Endodermal cell (in vitro differentiated cells): ENCODE results near the gene ARL2BP. TPM values are rescaled to one million over a fixed set of nuclear protein-coding genes. Genes with fewer than 3 reads are reported as not detected.

ENCODE experiments used
- DNase-seq: peaks from one replicate; pipeline ENCODE4 v3.0.0-alpha.2; 2017
- H3K27ac ChIP-seq: 2 replicates; pipeline ENCODE4 v1.5.1; 2013; ENCODE audit warnings: mild to moderate bottlenecking, low read depth, low read length, moderate library complexity
- H3K27me3 ChIP-seq: 2 replicates; pipeline ENCODE4 v1.6.1; 2013; ENCODE audit warnings: mild to moderate bottlenecking, low read length, moderate library complexity; ENCODE audit not compliant: insufficient read depth, control insufficient read depth, poor library complexity, severe bottlenecking
- H3K36me3 ChIP-seq: 2 replicates; pipeline ENCODE4 v1.7.0; 2013; ENCODE audit warnings: mild to moderate bottlenecking, low read length, moderate library complexity; ENCODE audit not compliant: control insufficient read depth, insufficient read depth
- H3K4me1 ChIP-seq: one replicate; pipeline ENCODE4 v1.7.0; 2013; ENCODE audit warnings: low read length; ENCODE audit not compliant: control insufficient read depth, insufficient read depth
- H3K4me3 ChIP-seq: 2 replicates; pipeline ENCODE4 v1.5.1; 2013; ENCODE audit warnings: mild to moderate bottlenecking, low read length, moderate library complexity
- H3K9ac ChIP-seq: 2 replicates; pipeline ENCODE4 v1.6.1; 2013; ENCODE audit warnings: mild to moderate bottlenecking, low read length, moderate library complexity; ENCODE audit not compliant: poor library complexity, severe bottlenecking; ENCODE audit errors: extremely low read depth
- H3K9me3 ChIP-seq: 2 replicates; pipeline ENCODE4 v1.6.1; 2013; ENCODE audit warnings: mild to moderate bottlenecking, low read length, moderate library complexity; ENCODE audit not compliant: control insufficient read depth
- H3K27ac Mint-ChIP-seq: 2 replicates; pipeline ENCODE4 v1.8.0; 2020; ENCODE audit warnings: mixed read lengths
- H3K27me3 Mint-ChIP-seq: 2 replicates; pipeline ENCODE4 v1.8.0; 2021; ENCODE audit warnings: mild to moderate bottlenecking, mixed read lengths; ENCODE audit not compliant: insufficient read depth
- H3K36me3 Mint-ChIP-seq: 2 replicates; pipeline ENCODE4 v1.8.0; 2020; ENCODE audit warnings: low read depth, mixed read lengths
- H3K4me1 Mint-ChIP-seq: 2 replicates; pipeline ENCODE4 v1.8.0; 2020; ENCODE audit warnings: mixed read lengths
- H3K4me3 Mint-ChIP-seq: 2 replicates; pipeline ENCODE4 v1.8.0; 2020; ENCODE audit warnings: mild to moderate bottlenecking, moderate library complexity, mixed read lengths
- H3K9me3 Mint-ChIP-seq: 2 replicates; pipeline ENCODE4 v1.8.0; 2020; ENCODE audit warnings: mild to moderate bottlenecking, mixed read lengths
- WGBS, 2 experiments: methylation state at CpG; one replicate each; pipeline versions ENCODE4 v1.1.5 to v1.1.7; 2013; ENCODE audit warnings: missing lambda C conversion rate in 2 of 2, mixed read lengths in 1 of 2; ENCODE audit not compliant: insufficient coverage in 1 of 2, insufficient read length in 1 of 2; 5-methylcytosine and 5-hydroxymethylcytosine counted together
- total RNA-seq, 2 donors: library from RNA; stranded (reverse); fragmentation: NEBNext Ultra II Directional in 1 of 2; extraction: Animal tissue kit (Norgen Biotek cat#: 25700) in 1 of 2; gene quantifications; 2 replicates in 1 of 2; 3 replicates in 1 of 2; pipeline ENCODE4 v1.2.1, GENCODE V29; 2021
- TF ChIP-seq, protein P1 (sequence below): fragments of 200-600 bp; sonication (generic); conservative IDR thresholded peaks from 2 replicates; pipeline ENCODE4 v1.5.0; 2021; ENCODE audit warnings: antibody characterized with exemption, mild to moderate bottlenecking

Gene ARL2BP
- total RNA-seq, 2 donors from 2014 or later: 22.6 to 31.3 TPM

DNA sequence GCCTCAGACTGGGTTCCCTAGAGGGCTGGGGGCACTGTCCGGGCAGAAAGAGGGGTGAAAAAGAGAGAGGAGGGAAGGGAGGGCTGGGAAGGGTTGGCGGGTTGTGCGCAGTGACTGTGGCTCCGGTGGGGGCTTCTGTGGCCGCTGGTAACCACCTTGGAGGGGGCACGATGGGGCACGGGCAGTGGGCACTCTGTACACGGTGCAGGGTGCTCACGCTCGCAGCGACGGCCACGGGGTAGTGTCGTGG lies 38.8 kb downstream of the ARL2BP start:
- TF ChIP-seq, protein P1, sequence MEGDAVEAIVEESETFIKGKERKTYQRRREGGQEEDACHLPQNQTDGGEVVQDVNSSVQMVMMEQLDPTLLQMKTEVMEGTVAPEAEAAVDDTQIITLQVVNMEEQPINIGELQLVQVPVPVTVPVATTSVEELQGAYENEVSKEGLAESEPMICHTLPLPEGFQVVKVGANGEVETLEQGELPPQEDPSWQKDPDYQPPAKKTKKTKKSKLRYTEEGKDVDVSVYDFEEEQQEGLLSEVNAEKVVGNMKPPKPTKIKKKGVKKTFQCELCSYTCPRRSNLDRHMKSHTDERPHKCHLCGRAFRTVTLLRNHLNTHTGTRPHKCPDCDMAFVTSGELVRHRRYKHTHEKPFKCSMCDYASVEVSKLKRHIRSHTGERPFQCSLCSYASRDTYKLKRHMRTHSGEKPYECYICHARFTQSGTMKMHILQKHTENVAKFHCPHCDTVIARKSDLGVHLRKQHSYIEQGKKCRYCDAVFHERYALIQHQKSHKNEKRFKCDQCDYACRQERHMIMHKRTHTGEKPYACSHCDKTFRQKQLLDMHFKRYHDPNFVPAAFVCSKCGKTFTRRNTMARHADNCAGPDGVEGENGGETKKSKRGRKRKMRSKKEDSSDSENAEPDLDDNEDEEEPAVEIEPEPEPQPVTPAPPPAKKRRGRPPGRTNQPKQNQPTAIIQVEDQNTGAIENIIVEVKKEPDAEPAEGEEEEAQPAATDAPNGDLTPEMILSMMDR: no peak

DNA sequence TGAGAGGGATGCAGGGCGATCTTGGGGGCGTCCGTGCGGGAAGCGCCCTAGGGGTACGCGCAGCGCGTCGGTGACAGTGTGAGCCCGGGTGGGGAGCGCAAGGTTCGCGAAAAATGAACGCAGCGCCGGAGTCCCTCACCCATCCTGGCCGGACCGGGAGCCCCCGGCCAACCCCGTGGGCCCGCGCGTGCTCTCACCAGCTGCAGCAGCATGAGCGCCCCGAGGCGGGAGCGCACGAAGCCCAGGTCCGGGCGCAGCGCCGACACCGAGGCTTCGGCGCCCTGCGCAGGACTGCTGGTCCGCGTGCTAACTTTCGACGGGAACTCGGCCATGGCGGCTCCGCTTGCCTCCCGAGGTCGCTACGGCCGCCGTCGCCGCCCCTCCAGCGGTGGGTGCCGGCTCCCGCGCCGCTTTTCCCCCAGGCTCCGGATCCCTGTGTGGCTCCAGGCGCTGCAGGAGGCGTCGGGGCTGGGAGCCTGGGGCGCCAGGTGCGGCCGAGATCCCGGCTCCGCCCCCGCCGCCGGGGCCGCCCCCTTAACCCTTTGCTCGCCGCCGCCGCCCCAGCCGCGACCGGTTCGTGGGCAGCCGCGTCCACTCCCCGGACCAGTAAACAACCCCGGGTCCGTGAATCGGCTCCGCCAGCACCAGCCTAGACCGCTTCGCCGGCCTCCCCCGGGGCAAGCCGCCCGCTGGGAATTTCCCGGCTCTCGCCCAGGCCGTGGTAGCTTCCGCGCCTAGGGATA lies 39.3 kb downstream of the ARL2BP start, which contains the start of gene PLLP:
Gene PLLP (minus strand): TSS at position 464 of the 743 bp plus-strand sequence. CDS start 132 bp downstream, at position 332.
- no peaks in the 10 kb centered on the region for H3K4me1 ChIP-seq
- no peaks in the 10 kb centered on the region for H3K36me3 ChIP-seq
- DNase-seq: peak; percentile 85
- H3K4me3 ChIP-seq: peak within 1 kb of the TSS; percentile 80
- no peaks in the 10 kb centered on the region for H3K9me3 Mint-ChIP-seq
- H3K27ac ChIP-seq: no peak within 1 kb of the TSS
- WGBS, 2 experiments: 2 to 3% methylated on average over 28 to 95 of the region's 95 CpGs
- H3K9ac ChIP-seq: peak within 1 kb of the TSS; percentile 55
- H3K27ac Mint-ChIP-seq: no peak within 1 kb of the TSS
- peaks cover 12% of the 10 kb centered on the region for H3K4me1 Mint-ChIP-seq
- peak within 1 kb of the TSS; percentile 66 for H3K4me3 Mint-ChIP-seq
- H3K9me3 ChIP-seq: no peaks in the 10 kb centered on the region
- peaks cover 45% of the 10 kb centered on the region for H3K27me3 Mint-ChIP-seq
- peaks cover 19% of the 10 kb centered on the region for H3K27me3 ChIP-seq
- TF ChIP-seq, protein P1: no peak
- no peaks in the 10 kb centered on the region for H3K36me3 Mint-ChIP-seq

More for the DNA sequence above, 38.8 kb downstream of the ARL2BP start:
- H3K36me3 ChIP-seq: no peaks in the 10 kb centered on the region
- Mint-ChIP-seq H3K27ac (no peak overlapping the region), H3K4me1 (peaks cover 12% of the 10 kb centered on the region), H3K9me3 (no peaks in the 10 kb centered on the region), H3K4me3 (peak overlapping the region; percentile 66), H3K27me3 (peaks cover 45% of the 10 kb centered on the region), H3K36me3 (no peaks in the 10 kb centered on the region)
- H3K27me3 ChIP-seq: peaks cover 19% of the 10 kb centered on the region
- H3K27ac ChIP-seq: no peak overlapping the region
- no peak for DNase-seq
- H3K4me1 ChIP-seq: no peaks in the 10 kb centered on the region
- 23 to 29% methylated on average over 8 to 14 of the region's 14 CpGs for WGBS, 2 experiments
- H3K4me3 ChIP-seq: peak overlapping the region; percentile 80
- H3K9me3 ChIP-seq: no peaks in the 10 kb centered on the region
- peak overlapping the region; percentile 55 for H3K9ac ChIP-seq

DNA sequence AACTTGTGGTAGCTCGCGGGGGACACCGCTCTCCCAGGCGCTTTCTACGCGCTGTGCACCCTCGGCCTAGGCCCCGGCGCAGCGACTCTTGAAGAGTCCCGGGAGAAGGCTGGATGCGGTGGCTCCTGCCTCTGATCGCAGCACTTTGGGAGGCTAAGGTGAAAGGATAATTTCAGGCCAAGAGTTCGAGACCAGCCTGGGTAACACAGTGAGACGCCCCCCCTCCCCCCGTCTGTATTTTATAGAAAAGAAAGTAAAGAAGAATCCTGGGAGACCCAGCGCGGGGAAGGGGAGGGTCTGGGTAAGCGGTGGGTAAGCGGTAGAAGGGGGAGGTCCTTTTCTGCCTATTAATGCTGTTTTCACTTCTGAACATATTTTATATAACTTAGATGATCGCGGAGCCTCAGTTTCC lies 39.9 kb downstream of the ARL2BP start:
- Mint-ChIP-seq H3K27me3 (peaks cover 45% of the 10 kb centered on the region), H3K9me3 (no peaks in the 10 kb centered on the region), H3K4me1 (peaks cover 10% of the 10 kb centered on the region), H3K4me3 (peak overlapping the region; percentile 66), H3K27ac (no peak overlapping the region), H3K36me3 (no peaks in the 10 kb centered on the region)
- Histone ChIP-seq H3K9me3 (no peaks in the 10 kb centered on the region), H3K27me3 (peaks cover 19% of the 10 kb centered on the region), H3K36me3 (no peaks in the 10 kb centered on the region), H3K9ac (peak overlapping the region; percentile 55), H3K4me1 (no peaks in the 10 kb centered on the region), H3K27ac (no peak overlapping the region), H3K4me3 (peak overlapping the region; percentile 80)
- 12 to 24% methylated on average over 3 to 22 of the region's 22 CpGs for WGBS, 2 experiments
- DNase-seq: no peak
- TF ChIP-seq, protein P1: no peak
